ENCODE results near the gene SLC22A3. TPM values are rescaled to one million over a fixed set of nuclear protein-coding genes. Genes with fewer than 3 reads are reported as not detected.

The SLC22A3 gene
- total and polyA plus RNA-seq, 8 donors, result 16.1 to 42.9 (median 32.0) TPM

DNA sequence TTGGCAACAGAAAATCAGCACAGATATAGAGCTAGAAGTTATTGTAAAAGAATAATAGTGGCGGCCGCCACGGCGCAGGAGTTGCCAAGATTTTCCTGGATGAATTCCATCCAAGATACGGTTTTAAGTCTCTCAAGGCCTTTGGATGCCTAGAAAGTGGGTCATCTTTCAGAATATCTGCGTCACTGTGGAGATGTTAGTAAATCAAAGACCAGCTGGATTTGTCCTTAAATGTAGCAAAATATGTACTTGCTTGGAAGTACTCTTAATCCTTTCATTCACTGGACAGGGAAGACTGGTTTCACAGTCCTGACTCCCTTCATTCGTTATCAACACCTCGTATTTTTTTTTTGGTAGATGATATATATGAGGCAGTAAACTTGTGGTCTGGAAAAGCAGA, 83.0 kb downstream of the SLC22A3 start:
- no peaks in the 10 kb centered on the region for H3K36me3 ChIP-seq
- H3K4me3 ChIP-seq, result no peak overlapping the region
- H3K9me3 ChIP-seq, result no peaks in the 10 kb centered on the region
- H3K4me1 ChIP-seq, result no peaks in the 10 kb centered on the region
- TF ChIP-seq, protein P1, sequence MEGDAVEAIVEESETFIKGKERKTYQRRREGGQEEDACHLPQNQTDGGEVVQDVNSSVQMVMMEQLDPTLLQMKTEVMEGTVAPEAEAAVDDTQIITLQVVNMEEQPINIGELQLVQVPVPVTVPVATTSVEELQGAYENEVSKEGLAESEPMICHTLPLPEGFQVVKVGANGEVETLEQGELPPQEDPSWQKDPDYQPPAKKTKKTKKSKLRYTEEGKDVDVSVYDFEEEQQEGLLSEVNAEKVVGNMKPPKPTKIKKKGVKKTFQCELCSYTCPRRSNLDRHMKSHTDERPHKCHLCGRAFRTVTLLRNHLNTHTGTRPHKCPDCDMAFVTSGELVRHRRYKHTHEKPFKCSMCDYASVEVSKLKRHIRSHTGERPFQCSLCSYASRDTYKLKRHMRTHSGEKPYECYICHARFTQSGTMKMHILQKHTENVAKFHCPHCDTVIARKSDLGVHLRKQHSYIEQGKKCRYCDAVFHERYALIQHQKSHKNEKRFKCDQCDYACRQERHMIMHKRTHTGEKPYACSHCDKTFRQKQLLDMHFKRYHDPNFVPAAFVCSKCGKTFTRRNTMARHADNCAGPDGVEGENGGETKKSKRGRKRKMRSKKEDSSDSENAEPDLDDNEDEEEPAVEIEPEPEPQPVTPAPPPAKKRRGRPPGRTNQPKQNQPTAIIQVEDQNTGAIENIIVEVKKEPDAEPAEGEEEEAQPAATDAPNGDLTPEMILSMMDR (IDR thresholded peaks at IDR 0.05), result no peak
- ATAC-seq, result peak; percentile 74
- H3K27ac ChIP-seq, result no peak overlapping the region
- H3K27me3 ChIP-seq, result peaks cover 0 to 5% of the 10 kb centered on the region in 2 donors
- intact Hi-C loops (cut with DNase I), result no loop called here
- peak in 2 of 4 donors; percentile 80 to 92 for DNase-seq

DNA sequence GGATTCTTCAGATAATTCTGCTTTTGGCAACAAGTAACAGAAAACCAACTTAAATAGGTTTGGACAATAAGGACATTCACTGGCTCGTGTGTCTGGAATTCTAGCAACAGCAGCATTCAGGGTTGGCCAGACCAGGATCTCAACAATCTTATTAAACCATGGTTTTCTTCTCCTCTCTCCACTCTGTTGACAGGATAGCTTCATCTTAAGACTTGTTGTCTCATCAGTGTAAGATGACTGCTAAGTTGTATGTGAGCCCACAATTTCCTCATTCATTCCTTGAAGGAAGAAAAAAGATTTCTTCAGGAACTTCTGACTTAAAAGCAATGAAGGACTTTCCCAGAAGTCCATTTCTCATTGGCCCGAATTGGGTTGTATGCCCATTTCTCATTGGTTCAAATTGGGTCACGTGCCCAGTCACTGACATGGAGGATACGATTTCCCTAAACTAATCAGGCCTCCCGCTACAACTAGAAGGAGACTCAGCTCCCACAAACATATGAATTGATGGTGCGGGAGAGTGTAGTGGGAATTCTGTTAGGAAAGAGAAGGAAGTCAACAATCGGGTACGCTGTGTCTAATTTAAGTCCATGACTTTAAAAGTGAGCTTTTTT, 83.7 kb downstream of the SLC22A3 start:
- TF ChIP-seq, protein P1 (IDR thresholded peaks at IDR 0.05), result no peak
- Histone ChIP-seq H3K27ac (no peak overlapping the region), H3K9me3 (no peaks in the 10 kb centered on the region), H3K4me1 (no peaks in the 10 kb centered on the region), H3K4me3 (no peak overlapping the region), H3K27me3 (peaks cover 0 to 5% of the 10 kb centered on the region in 2 donors), H3K36me3 (no peaks in the 10 kb centered on the region)
- intact Hi-C loops (cut with DNase I), result no loop called here
- no peak for DNase-seq
- peak; percentile 37 for ATAC-seq

DNA sequence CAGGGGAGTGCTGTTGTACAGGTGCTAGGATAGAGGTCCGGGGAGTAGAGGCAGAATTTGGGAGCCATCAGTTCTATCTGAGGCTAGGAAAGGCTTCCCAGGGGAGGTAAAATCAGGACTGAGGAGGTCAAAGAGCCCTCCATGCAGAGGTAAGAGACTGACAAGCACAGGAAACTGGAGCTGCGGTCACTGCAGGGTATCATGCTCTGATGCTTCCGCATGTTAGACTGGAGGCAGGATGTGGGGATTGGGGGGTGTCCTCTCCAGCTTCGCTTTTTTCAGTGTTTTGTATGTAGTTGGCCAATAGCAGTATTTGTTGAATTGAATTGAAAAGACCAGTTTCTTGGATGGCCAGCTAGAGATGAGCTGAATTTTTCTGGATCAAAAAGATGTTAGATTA, 87.8 kb downstream of the SLC22A3 start:
- ATAC-seq (no peak), DNase-seq (no peak)
- Histone ChIP-seq H3K27ac (no peak overlapping the region), H3K36me3 (no peaks in the 10 kb centered on the region), H3K4me1 (no peaks in the 10 kb centered on the region), H3K9me3 (no peaks in the 10 kb centered on the region), H3K4me3 (no peak overlapping the region), H3K27me3 (peaks cover 0 to 5% of the 10 kb centered on the region in 2 donors)
- intact Hi-C loops (cut with DNase I), result no loop called here
- TF ChIP-seq, protein P1 (IDR thresholded peaks at IDR 0.05), result no peak

DNA sequence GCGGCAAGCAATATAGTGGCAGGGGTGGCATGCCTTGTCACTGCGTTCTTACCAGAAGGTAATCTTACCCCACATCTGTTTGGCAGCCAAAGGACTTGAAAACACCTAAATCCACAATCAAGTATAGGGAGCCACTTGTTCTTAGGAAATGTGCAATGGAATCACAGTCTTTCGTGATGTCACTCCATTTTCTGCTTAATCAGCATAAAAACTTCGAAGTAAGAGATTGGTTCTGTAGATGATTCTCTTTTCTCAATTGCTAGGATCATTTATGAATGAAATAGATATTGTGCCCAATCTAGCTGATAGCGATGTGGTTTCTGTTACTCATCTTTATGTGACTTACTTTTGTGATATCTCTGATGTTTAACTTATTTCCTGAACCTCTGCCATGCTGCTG, 89.0 kb downstream of the SLC22A3 start:
- H3K9me3 ChIP-seq, result no peaks in the 10 kb centered on the region
- TF ChIP-seq, protein P1 (IDR thresholded peaks at IDR 0.05), result no peak
- no peak for DNase-seq
- no peak for ATAC-seq
- no peak overlapping the region for H3K4me3 ChIP-seq
- no peaks in the 10 kb centered on the region for H3K36me3 ChIP-seq
- H3K27me3 ChIP-seq, result peaks cover 0 to 5% of the 10 kb centered on the region in 2 donors
- intact Hi-C loops (cut with DNase I), result no loop called here
- H3K4me1 ChIP-seq, result no peaks in the 10 kb centered on the region
- no peak overlapping the region for H3K27ac ChIP-seq

DNA sequence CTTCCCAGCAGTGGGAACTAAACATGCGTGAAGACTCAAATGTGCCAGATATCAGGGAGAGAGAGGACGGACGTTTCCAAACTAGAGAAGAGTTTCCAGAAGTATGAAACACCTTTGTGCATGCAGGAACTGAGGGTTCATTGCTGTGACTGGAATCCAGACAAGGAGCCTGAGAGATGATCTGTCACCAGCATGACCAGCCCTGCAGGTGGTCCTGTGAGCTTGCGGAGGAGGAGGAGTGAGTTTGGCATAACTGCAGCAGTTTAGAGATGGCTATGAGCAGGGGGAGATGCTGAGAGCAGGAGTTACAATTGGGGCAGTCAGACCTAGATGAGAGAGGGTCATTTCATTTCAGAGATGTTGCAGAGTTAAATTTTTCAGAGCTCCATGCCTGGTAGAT, 89.6 kb downstream of the SLC22A3 start:
- Histone ChIP-seq H3K27ac (no peak overlapping the region), H3K27me3 (peaks cover 0 to 5% of the 10 kb centered on the region in 2 donors), H3K4me3 (no peak overlapping the region), H3K4me1 (no peaks in the 10 kb centered on the region), H3K9me3 (no peaks in the 10 kb centered on the region), H3K36me3 (no peaks in the 10 kb centered on the region)
- intact Hi-C loops (cut with DNase I), result no loop called here
- DNase-seq (no peak), ATAC-seq (no peak)
- TF ChIP-seq, protein P1 (IDR thresholded peaks at IDR 0.05), result no peak

All from left lung (tissue), 10 donors.